Measurements from ENCODE around the gene VTCN1. TPM values are rescaled to one million over a fixed set of nuclear protein-coding genes. Genes with fewer than 3 reads are reported as not detected.
A peak's percentile ranks its signal among the peaks of the same experiment; 100 is the strongest.

Gene VTCN1
- total and polyA plus RNA-seq, 2 of the 13 experiments (the other 11 are each of a cell fraction or from before 2014, with no cell fraction given) = not detected

MicroRNA genes within 50 kb of the gene (microRNA counts, 767-probe panel; counts per million panel counts)
- not detected for microRNA hsa-miR-942

Small RNAs within 50 kb of the gene (microRNA-seq; reads per million reads assigned to microRNA genes)
- gene MIR942 = 61.6 reads per million, percentile 69 among the genes with 10 or more reads in this experiment

Small RNAs within 50 kb of the gene (small RNA-seq; reads per million reads assigned to genes)
- gene MIR942 (ENCODE audit: insufficient read depth in 2 of 3, insufficient read length in 3 of 3, low read depth in 2 of 3, low replicate concordance in 1 of 3) = 5.7 to 1,086 (median 385) reads per million in 3 experiments
- 0 reads per million in 3 experiments for gene RF00017 (ENCODE audit: insufficient read depth in 2 of 3, insufficient read length in 3 of 3, low read depth in 2 of 3, low replicate concordance in 1 of 3)

Other genes with a start within 250 kb of the VTCN1 start
- gene CD101, start 209.2 kb downstream of the VTCN1 start, total RNA-seq (2016; rRNA removed; fragmentation: Illumina TruSeq; extraction: Trizol) = 0.09 TPM in 1 of 2 replicates, not detected in the other
- gene CD101, start 209.2 kb downstream of the VTCN1 start, polyA plus RNA-seq (2011; rRNA removed) = 0.05 TPM in 1 of 2 replicates, not detected in the other
- gene TTF2, start 150.6 kb downstream of the VTCN1 start, total RNA-seq (2016; rRNA removed; fragmentation: Illumina TruSeq; extraction: Trizol) = 48.9 and 58.0 TPM in 2 replicates
- 12.7 and 12.8 TPM in 2 replicates for gene TTF2, start 150.6 kb downstream of the VTCN1 start, polyA plus RNA-seq (2011; rRNA removed)
- gene TRIM45, start 89.2 kb downstream of the VTCN1 start, total RNA-seq (2016; rRNA removed; fragmentation: Illumina TruSeq; extraction: Trizol) = 1.5 and 1.9 TPM in 2 replicates
- gene TRIM45, start 89.2 kb downstream of the VTCN1 start, polyA plus RNA-seq (2011; rRNA removed) = 2.3 and 2.8 TPM in 2 replicates
- 19.9 and 20.4 TPM in 2 replicates for gene MAN1A2, start 156.5 kb upstream of the VTCN1 start, total RNA-seq (2016; rRNA removed; fragmentation: Illumina TruSeq; extraction: Trizol)
- gene MAN1A2, start 156.5 kb upstream of the VTCN1 start, polyA plus RNA-seq (2011; rRNA removed) = 5.9 and 8.0 TPM in 2 replicates

Data from HepG2 (cell line).